ENCODE data around the gene KRT28.

Gene KRT28, protein sequence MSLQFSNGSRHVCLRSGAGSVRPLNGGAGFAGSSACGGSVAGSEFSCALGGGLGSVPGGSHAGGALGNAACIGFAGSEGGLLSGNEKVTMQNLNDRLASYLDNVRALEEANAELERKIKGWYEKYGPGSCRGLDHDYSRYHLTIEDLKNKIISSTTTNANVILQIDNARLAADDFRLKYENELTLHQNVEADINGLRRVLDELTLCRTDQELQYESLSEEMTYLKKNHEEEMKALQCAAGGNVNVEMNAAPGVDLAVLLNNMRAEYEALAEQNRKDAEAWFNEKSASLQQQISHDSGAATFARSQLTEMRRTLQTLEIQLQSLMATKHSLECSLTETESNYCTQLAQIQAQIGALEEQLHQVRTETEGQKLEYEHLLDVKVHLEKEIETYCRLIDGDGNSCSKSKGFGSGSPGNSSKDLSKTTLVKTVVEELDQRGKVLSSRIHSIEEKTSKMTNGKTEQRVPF

DNA sequence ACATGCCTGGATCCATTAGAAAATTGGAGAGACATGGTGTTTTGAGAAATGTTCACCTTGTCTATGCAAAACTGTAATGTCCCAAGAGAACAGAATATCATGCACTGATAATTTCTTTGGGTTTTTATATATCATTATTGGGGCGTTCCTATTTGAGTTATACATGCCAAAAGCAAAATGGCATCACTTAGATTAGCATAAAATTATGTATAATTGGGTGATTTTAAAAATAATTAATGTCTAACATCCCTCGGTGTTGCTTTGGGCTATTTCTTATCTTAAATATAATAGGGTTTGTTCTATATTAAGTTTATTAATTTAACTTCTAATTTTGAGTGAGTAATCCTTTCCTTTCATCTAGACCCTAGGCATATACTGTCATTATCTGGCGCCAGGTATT, at the start of gene KRT28:
TSS of gene KRT28 (minus strand) at position 101 of the 400 bp plus-strand sequence. CDS start at position 35, 66 bp downstream.
- no peak for DNase-seq

DNA sequence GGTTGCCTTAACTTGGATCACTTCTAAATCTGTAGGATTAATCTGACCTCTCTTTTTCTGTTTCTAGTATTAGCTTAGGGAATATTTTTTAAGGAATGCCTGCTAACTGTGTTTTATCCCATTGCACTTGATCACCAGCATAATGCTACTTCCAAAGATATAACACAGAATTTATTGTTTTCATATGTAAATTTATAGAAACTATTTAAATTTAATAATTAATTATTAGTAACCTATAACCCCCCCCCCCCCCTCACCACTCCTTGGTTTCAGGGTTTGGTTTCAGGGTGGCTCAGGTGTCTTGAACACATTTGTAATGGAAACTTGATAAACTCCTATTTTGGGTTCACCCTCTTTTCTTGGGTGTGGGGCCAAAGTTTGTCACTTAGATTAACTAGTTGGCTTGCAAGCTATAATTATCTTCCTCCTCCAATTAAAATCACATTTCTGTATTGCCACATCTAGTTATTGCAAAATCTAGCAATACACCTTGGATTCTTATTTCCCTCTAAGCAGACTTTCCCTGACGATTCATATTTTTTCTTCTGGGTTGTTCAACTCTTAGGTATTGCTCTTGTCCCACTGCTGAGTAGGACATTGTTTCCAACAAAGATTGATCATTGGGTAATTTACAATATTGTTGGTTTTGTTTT, 49.0 kb upstream of the KRT28 start:
- no peak for DNase-seq

DNA sequence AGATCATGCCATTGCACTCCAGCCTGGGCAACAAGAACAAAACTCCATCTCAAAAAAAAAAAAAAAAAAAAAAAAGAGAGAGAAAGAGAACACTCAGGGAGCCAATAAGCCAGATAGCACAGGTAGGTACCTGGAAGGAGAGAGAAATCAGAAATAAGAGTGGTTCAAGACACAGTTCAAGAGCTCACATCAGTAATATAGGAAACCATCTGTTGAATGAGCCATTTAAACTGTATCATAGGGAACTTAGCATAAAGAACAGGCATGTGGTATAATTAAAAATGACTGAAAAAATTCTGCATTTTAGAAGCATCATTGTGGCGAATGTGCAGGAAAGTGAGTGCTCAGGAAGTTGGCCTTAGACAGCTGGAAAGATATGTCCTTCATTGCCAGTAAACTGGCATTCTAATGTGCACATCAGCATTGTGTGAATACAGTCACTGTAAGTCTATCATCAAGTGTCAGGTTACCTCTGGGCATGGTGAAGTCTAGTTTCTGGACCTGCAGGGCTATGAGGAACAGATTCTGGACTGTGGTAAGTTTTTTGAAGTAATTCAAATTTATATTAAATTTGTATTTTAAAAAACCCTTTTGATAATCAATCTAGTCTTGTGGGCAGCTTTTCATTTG, 46.9 kb upstream of the KRT28 start:
- DNase-seq: no peak

DNA sequence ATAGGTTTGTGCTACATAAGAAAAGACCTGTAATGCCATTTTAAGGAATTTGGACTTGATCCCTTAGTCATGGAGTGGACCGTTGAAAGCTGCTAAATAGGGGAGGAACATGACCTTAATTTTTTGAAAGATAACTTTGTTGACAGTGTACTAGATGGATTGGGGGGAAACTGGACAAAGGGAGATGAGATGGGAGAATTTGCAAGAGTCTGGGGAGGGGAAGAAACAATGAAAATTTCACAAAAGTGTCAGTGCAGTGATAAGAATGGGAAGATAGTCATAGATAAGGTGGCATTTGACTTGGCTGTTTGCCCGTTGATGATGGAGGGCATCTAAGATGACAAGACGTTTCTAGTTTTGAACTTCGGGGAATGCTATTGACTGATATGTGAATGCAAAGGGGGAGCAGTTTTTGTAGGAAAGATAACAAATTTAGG, 44.9 kb upstream of the KRT28 start:
- DNase-seq: no peak

DNA sequence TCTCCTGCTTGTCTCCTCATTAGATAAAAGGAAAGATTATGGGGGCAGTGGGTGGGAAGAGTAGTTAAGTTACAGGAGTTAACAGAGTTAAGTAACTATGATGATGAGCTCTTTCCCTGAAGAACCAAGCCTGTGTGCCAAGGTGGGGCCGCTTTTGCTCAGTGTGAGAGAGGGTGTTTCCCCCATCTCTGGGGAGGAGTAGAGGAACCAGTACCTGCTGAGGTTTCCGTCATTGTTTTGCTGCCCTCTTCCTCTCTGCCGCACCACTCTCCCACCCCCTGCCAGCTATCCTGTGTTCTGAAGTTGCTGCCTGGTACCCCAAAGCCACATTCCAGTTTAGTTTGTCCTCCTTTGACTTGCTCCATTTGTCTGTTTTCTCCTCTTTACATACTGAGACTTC, 43.5 kb upstream of the KRT28 start:
- DNase-seq: no peak

DNA sequence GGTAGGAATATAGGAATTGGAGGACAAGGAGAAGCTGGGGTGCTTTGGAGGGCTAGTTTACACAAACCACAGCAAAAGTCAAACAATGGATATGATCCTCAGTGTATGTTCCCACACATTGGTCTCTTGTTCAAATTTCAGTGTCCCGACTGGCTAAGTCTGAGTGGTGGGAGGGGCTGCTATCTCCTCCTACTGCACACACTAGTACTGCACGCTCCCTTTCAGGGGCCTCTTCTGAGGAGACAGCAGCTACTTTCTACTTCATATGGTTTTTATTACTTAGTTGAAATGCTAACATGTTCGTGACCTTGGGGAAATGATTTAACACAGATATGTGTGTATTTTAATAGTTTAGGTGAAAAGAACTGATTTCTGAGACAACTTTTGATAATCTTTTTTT, 41.5 kb upstream of the KRT28 start:
- no peak for DNase-seq

DNA sequence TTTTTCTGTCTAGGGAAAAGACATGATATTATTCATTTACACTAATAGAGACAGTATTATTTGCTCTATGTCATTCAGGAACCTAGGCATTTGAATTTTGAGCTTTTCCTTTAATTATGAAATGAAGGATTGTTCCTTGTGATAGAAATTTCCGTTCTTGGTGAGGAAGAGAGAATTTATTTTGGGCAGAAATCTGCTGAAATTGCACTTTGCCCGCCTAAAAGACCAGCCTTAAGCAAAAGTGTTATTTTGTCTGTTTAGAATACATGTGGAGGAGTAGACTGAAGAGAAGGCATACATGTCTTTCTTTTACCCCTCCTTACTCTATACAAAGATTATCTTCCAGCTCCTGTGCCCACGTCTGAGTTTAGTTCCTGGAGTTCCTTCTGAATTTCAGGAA, 39.4 kb upstream of the KRT28 start:
- DNase-seq: no peak

DNA sequence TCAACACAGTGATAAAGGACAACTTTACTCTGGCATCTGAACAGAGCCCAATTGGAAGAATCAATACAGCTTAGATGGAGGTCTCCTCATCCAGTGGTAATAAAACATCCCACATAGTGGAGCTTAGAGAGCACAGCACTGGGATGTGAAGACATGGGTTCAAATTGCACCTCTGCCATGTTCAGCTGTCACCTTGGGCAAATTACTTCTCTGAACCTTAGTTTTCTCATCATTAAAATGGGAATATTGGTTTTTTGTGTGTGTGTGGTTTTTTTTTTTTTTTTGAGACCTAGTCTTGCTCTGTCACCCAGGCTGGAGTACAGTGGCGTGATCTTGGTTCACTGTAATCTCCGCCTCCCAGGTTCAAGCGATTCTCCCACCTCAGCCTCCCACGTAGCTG, 36.3 kb upstream of the KRT28 start:
- DNase-seq: no peak

DNA sequence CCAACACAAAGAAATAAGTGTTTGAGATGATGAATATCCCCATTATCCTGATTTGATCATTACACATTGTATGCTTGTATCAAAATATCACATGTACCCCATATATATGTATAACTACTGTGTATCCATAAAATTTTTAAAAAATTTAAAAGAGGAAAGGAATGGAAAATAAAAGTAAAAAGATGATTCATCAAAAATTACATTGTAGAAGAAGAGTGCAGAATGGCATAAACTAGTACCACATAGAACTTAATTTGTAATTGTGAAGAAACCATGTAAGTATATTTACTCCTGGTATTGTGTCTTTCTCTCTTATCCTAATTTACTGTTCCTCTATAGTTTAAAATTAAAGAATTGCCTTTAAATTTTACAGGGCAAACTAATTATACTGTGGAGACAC, 34.1 kb upstream of the KRT28 start:
- no peak for DNase-seq

DNA sequence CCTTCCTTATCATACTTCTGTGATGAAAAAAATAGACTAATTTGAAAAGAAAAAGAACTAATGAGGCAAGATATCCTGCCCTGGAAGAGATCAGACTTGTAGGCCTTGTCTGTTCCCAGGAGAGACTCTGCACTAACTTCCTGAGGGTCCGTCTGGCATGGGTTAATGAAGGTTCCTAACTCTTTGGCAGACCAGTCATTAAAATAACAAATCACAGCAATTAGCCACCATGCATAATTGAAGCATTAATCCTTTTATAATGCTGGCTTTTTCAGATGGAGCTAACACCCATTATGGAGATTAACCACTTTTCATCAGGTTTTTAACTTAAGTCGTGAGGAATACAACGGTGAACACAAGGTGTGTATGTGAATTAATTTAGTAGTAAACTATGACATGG, 33.1 kb upstream of the KRT28 start:
- no peak for DNase-seq

DNA sequence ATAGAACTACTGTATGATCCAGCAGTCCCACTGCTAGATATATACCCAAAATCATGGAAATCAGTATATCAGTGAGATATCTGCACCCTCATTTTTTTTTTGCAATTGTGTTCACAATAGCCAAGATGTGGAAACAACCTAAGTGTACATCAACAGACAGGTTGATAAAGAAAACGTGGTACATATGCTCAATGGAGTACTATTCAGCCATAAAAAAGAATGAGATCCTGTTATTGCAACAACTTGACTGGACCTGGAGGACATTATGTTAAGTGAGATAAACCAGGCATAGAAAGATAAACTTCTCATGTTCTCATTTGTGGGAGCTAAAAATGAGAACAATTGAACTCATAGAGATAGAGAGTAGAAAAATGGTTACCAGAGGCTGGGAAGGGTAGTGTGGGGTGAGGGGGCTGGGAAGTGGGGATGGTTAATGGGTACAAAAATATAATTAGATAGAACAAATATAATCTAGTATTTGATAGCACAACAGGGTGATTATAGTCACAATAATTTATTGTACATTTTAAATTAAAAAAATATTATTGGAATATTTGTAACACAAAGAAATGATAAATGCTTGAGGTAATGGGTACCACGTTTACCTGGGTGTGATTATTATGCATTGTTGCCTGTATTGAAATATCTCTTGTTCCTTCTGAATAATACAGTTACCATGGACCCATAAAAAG, 30.5 kb upstream of the KRT28 start:
- no peak for DNase-seq

DNA sequence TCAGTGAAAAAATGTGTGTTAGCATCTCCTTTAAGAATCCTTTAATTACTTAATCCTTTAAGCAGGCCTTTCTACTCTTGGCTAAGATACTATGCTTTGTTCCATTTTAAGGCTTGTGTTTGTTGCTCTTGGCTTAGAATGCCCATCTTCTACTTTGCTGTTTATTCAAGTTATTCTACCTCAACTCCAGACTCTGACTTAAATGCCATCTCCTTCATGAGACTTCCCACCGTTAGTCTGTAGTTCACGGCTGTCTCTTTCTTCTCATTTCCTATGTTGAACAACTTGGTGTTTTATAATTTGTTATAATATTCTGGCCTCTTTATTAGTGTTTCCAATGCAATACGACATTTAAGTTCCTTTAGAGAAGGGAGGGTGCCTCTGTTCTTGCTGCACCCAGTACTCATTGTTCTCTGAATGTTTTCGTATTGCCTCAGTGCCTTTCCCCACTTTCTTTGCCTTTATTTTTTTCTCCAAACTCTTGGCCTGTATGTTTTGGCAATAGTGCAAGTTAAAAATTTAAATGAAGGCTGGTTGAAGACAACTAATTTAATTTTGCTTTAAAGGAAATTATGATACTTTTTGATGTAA, 28.8 kb upstream of the KRT28 start:
- DNase-seq: no peak

DNA sequence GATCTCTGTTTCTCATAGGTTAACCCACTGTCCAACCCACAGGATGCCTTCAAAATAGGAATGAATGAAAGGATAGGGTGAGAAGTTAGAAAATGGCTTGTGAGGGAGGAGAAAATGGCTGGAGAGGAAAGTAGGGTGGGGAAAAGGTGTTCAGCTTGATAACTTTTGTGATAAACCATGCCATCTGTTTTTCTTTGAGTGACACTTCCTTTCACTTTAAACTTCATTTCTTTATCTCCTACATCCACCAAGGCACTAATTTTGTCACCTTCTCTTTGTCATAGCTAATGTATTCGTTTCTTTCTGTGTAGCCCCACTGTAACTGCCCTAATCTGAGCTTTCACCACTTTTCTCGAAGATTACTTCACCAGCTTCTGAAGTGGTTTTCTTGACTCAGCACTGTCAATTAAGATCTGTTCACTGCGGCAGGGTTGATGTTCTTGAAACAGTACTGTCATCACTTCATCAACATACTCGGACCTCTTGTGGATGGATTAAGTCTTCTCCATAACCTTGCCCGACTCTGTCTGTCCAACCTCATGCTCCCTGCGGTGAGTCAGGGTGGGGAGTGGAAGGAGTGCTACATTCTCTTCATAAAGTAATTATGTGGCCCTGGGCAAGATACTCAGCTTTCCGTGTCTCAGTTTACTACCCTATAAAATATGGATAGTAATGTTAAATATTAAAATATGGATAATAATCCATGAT, 28.1 kb upstream of the KRT28 start:
- DNase-seq: no peak

DNA sequence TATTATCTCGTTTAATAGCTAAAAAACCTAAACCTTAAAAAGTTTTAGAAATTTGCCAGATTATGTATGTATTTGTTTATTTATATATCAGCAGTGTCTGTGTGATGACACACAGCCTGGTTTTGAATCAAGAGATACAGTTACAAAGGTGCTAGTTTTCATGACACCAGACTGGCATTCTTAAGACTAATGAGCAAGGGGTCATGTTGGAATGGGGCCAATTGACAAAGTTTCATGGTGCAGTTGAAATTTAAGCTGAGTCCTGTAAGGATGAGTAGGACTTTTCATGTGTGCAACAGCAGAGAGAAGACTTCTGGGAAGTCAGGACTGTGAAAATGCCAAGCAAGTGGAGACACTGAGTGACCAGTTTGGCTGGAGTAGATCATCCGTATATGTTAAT, 25.8 kb upstream of the KRT28 start:
- DNase-seq: no peak

DNA sequence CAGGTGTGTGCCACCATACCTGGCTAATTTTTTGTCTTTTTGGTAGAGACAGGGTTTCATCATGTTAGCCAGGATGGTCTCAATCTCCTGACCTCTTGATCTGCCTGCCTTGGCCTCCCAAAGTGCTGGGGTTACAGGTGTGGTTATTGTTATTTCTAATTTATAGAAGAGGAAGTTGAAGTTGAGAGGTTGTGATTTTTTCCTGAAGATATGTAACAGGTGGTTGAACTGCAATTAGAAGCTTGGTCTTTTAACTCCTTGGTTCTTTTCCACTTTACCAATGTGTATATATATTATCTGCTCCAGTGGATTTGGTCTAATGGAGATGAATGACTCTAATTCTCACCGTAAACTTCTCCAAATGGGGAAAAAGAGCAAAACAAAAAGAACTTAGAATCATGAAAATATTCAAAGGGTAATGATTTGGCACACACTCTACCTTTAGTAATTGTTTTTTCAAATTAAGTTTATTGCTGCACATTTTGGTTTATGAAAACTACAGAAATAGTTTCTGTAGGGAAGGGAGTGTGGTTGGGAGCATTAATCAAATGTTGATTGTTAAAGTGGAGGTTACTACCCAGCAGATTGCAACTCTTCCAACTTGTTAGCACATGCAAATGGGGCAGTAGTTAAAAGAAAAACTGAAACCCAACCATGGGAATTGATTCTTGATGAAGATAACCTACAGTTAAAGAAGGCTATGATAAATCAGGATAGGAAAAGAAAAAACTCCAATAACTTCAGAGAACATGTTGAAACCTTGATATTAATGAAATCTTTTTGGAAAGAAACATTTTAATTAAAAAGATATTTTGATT, 24.5 kb upstream of the KRT28 start:
- DNase-seq: no peak

DNA sequence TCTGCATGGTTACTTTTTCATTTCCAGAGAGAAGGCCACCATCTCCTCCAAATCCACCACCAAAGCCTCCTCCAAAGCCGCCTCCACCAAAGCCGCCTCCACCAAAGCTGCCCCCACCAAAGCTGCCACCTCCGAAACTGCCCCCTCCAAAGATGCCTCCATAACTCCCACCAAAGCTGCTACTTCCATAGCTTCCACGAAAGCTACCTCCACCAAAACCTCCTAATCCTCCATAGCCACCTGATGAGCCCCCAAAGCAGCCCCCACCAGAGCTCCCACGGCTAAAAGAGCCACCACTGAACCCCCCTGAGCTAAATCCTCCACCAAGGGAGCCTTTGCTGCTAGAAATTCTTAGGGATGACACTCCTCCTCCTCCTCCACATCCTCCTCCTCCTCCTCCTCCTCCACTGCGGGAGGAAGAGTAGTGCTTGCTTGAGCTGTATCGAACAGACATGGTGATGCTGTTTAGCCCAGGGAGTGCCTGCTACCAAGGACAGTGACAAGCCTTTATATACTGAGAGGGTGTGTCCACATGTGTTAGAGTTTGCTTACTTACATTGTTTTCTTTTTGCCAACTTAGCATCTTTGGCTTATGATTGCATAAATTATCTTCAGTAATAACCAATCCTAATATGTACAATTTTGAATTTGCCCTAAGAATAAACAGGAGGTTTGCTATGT, 22.5 kb upstream of the KRT28 start, which contains the start of gene KRT10:
TSS of gene KRT10 (minus strand) at position 483 of the 681 bp plus-strand sequence. CDS start at position 454, 29 bp downstream.
- no peak for DNase-seq

DNA sequence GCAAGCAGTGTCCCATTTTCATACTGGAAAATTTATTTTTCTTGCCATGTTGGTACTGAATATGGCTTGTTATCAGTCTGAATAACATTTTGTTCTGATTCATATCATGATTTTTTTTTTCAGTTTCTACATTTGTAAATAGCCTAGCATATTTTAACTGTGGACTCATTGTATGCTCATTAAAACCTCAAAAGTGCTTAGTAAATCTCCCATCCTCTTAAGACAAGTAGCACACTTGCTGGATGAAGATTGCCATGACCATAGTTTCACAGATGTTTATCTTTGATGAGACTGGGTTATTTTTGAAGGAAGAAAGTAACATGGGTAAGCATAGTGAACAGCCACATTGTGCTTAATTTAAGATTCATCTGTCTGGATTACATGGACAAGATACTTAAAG, 21.8 kb upstream of the KRT28 start:
- no peak for DNase-seq

DNA sequence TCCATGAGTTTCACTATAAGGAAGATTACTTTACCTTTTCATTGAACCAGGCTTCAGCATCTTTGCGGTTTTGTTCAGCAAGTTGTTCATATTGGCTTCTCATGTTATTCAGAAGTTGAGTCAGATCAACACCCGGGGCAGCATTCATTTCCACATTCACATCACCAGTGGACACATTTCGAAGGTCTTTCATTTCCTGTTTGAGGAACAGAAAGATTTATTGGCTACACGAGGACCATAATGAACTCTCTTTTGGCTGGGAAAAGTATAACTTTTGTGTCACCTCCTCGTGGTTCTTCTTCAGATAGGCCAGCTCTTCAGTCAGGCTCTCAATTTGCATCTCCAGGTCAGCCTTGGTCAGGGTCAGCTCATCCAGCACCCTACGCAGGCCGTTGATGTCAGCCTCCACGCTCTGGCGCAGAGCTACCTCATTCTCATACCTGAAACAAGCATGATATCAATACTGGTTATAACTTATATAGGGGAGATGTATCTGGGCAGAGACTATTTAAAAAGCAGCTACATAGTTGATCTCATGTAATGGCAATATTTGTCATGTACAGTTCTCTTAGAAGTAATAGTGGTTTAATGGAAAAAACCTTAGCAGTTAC, 20.6 kb upstream of the KRT28 start:
- no peak for DNase-seq

DNA sequence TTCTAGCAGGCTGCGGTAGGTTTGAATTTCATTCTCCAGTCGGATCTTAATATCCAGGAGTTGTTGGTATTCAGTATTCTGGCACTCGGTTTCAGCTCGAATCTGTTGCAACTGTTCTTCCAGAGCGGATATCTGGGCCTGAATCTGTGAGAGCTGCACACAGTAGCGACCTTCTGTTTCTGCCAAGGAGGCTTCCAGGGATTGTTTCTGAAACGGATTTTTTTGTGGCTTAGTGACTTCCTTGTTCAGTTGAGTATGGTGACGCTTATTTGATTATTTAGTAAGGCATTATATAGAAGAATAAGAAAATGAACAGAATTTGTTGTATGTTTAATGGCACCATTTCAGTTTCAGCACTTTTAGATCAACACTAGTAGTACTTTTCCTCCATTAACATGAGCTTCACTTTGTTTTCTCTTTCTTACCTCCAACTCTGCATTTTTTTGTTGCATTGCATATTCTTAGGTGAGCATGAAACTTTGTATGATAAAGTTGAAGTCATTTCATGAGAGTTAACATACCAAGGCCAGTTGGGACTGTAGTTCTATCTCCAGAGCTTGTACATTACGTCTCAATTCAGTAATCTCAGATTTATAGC, 19.9 kb upstream of the KRT28 start:
- DNase-seq: no peak
